Upper lobe of left lung (tissue), 4 donors: Measurements from ENCODE around the gene TRUB2.

Experiments used
- EP300 ChIP-seq, 4 donors: sonication (generic); formaldehyde crosslinking; IDR thresholded peaks; one replicate each; pipeline ENCODE4 v1.5.1; 2017; ENCODE audit warnings: antibody characterized with exemption in 4 of 4, control low read depth in 2 of 4
- TF ChIP-seq, protein P1 (sequence below), 6 experiments: fragments of 450-650 bp in 4 of 6; fragments of 200-600 bp in 2 of 6; sonication (generic) in 2 of 6; IDR thresholded peaks; one replicate each; pipeline ENCODE4 v1.5.1; 2016 to 2019; ENCODE audit warnings: antibody characterized with exemption in 6 of 6

GRCh38 chr9:128361296-128361985 is 39.2 kb upstream of the TRUB2 start:
- TF ChIP-seq, protein P1, sequence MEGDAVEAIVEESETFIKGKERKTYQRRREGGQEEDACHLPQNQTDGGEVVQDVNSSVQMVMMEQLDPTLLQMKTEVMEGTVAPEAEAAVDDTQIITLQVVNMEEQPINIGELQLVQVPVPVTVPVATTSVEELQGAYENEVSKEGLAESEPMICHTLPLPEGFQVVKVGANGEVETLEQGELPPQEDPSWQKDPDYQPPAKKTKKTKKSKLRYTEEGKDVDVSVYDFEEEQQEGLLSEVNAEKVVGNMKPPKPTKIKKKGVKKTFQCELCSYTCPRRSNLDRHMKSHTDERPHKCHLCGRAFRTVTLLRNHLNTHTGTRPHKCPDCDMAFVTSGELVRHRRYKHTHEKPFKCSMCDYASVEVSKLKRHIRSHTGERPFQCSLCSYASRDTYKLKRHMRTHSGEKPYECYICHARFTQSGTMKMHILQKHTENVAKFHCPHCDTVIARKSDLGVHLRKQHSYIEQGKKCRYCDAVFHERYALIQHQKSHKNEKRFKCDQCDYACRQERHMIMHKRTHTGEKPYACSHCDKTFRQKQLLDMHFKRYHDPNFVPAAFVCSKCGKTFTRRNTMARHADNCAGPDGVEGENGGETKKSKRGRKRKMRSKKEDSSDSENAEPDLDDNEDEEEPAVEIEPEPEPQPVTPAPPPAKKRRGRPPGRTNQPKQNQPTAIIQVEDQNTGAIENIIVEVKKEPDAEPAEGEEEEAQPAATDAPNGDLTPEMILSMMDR (IDR thresholded peaks at IDR 0.05) = no peak
- TF ChIP-seq EP300 (IDR thresholded peaks at IDR 0.05) = no peak
